SK-MEL-5 (cell line): ENCODE results near the gene SYNPO. TPM values are rescaled to one million over a fixed set of nuclear protein-coding genes. Genes with fewer than 3 reads are reported as not detected.
A peak's percentile ranks its signal among the peaks of the same experiment; 100 is the strongest.

Experiments
- DNase-seq: peaks from one replicate; pipeline ENCODE4 v3.0.0-alpha.2; 2016; ENCODE audit warnings: low read depth, low spot score
- in situ Hi-C: cut with HindIII; loops from 2 replicates; pipeline ENCODE4 v1.10.0; 2016; ENCODE audit warnings: low sequenced_read_pairs, high pct_unique_total_duplicates, low pct_unique_long_range_greater_than_20kb
- total RNA-seq: library from RNA; depleted of rRNA; stranded (reverse); fragments of >200 nt; shearing (Covaris generic); gene quantifications from 2 replicates; pipeline ENCODE4 v1.2.3, GENCODE V29; 2014

The SYNPO gene
- total RNA-seq, 1 experiment from 2014 or later = not detected

DNA sequence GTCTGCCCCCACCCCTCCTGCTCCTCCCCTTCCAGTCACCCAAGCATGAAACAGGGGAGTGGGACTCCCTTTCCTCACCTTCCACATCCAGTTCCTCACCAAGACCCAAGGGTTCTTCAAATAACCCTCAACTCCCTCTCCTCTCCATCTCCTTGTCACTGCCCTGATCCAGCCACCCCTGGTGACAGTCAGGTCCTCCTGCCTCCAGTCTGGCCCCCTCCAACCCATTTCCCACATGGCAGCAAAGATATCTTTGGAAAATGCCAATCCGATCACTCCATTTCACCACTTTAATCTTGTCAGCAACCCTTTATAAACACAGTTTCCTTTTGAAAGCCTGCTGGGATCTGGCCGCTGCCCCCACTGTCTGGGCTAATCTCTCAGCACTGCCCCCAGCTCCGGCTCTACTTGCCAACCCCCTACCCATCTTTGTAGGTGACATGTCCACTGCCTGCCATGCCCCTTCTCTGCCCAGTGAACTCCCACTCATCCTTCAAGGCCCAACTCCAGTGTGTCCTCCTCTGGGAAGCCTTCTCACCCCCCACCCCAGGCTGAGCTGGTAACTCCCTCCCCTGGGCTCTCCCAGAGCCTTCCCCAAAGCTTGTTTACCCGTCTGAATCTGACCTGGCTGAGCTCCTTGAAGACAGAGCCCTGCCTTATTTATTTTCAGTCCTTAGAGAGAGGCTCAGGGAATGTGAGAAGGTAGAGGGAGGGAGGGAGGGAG lies 19.8 kb downstream of the SYNPO start:
- in situ Hi-C loops = no loop called here
- DNase-seq = no peak

GRCh38 chr5:150661086-150661485 lies 20.6 kb downstream of the SYNPO start, which contains the start of gene MYOZ3:
Gene MYOZ3, plus strand, starts transcription at chr5:150661251. Its CDS starts 1,691 bp downstream, at chr5:150662942.
- in situ Hi-C loops = no loop called here

GRCh38 chr5:150661821-150662596 lies 21.5 kb downstream of the SYNPO start:
- in situ Hi-C loops = no loop called here
- no peak for DNase-seq

More at GRCh38 chr5:150661086-150661485, 20.6 kb downstream of the SYNPO start, which contains the start of gene MYOZ3:
- DNase-seq = no peak

DNA sequence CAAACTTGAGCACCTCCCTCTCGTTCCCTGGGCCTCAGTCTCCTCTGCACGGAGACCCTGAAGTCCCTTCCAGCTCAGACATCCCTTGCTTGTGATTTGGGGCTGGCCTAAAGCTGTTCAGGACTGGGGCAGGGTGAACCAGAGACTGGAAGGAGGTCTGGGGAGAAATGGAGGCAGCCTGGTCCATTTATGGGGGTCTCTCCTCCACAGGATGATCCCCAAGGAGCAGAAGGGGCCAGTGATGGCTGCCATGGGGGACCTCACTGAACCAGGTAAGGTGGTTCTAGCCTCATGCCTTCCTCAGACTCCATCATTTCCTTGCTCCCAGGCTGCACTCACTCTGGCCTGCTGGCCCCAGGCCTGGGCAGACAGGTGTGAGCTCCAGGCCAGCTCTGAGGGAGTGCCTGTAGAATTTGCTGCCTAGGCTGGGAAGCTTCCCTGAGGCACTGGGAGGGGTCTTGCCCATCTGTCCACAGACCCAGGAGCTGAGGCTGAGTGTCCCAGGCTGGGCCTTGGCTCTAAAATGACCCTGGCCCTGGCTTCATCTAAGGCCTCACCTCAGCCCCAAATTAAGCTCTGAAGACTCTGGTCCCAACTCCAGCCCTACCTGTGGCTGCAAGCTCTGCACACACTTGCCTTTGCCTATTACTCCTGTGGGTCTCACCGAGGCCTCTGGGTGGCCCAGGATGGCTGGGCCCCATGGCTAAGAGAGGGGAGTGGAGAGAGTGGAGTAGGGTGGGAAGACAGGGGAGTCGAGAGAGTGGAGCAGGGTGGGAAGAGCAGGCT lies 22.5 kb downstream of the SYNPO start:
- in situ Hi-C loops = no loop called here
- DNase-seq = no peak

DNA sequence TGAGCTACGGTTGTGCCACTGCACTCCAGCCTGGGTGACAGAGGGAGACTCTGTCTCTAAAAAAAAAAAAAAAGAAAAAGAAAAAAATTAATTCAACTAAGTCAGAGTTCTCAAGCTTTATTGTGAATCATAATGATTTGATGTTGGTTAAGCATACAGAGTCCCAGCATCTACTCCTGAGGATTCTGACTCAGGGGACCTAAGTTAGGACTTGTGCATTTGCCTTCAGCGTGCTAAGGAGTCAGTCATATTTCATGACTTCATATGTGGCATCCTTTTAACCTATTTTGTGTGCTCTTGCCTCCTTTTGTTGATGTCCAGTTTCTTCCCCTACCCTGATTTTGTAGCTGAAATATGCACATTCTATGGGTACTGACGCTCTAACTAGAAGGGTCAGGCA lies 23.5 kb downstream of the SYNPO start:
- in situ Hi-C loops = no loop called here
- no peak for DNase-seq

DNA sequence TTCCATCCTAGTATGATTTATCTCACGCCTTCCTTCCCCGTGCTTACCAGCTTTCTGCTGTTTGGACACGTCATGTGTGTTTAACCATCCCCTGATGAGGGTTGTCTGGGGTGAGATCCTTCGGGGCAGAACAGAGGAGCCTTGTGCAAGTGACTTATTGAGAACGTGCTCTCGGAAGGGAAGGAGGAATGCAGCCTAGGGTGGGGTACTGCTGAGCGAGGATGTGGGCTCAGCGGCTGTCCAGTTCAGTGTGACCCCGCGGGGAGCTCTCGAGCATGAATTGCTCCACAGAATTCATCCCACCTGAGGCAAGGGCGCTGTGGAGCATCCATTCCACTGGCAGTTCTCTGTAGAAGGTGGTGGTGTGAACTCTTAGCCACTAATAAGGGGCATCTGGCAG lies 24.6 kb downstream of the SYNPO start:
- peak; percentile 71 for DNase-seq
- in situ Hi-C loops = no loop called here

- DNase-seq = no peak
- in situ Hi-C loops = no loop called here
Measured at GRCh38 chr5:150670275-150670947, 30.0 kb downstream of the SYNPO start.

DNA sequence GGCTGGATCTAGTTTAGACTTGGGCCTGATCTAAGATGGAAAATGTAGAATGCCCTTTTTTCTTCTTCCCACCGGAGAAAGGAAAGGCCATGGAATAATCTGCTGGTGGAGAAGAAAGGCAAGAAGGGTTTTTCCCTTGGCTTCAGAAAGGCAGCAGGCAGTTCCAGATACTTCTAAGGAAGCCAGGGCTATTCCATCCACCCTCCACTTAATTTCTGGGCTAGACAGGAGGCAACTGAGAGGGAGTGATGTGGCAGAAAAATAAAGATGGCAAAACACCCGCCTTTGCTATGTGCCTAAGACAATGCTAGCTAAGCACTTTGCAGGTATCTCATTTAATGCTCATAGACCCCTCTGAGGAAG lies 30.5 kb downstream of the SYNPO start:
- in situ Hi-C loops = no loop called here
- no peak for DNase-seq

DNA sequence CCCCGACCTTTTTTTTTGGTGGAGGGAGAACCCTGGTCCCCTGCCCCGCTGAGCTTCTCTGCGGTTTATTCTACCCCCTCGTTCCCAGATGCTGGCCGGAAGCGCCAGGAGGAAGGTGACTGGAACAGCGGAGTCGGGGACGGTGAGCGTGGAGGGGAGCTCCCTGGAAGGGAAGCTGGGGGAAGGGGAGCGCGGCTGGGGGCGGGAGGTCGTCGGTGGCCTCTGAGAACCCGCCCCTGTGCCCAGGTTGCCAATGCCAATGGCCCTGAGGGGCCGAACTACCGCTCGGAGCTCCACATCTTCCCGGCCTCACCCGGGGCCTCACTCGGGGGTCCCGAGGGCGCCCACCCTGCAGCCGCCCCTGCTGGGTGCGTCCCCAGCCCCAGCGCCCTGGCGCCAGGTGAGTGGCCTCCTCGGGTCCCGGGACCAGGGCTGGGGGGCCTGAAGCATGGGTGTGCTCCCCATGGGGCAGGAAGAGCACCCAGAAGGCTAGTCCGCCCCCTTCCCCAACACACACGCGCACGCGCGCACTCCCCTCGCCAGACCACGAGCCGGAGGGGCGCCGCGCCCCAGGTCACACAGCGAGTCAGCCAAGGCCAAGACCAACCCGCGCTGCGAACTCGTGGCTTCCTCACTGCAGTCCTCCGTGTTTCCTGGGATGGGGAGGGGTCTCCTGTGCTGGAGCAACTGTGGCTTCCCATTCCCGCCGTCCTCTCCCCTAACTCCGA lies 31.2 kb downstream of the SYNPO start:
- in situ Hi-C loops = no loop called here
- no peak for DNase-seq

- in situ Hi-C loops = no loop called here
- no peak for DNase-seq
Measured at GRCh38 chr5:150672237-150672883, 31.9 kb downstream of the SYNPO start.

DNA sequence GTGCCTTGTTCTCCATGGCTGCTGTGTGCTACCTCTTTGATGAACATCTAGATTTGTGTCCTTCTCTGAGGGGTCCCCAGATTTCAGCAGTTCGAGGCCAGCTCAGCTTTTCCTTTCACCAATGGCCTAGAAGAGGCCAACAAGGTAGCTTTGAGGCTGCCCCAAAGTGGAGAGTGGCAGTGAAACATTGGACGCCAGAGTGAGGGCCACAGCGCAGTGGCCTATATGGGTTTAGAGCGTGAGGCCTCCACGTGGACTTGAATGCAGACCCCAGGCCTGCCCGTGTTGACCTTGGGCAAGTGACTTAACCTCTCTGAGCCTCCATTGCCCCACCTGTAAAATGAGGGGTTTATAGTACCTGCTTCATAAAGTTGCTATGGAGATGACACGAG lies 32.4 kb downstream of the SYNPO start:
- no peak for DNase-seq
- in situ Hi-C loops = no loop called here

- in situ Hi-C loops = no loop called here
- DNase-seq = no peak
Measured at GRCh38 chr5:150674341-150674821, 33.9 kb downstream of the SYNPO start.

GRCh38 chr5:150675069-150675468 lies 34.6 kb downstream of the SYNPO start:
- DNase-seq = no peak
- in situ Hi-C loops = no loop called here

- in situ Hi-C loops = no loop called here
- DNase-seq = no peak
Measured at GRCh38 chr5:150676578-150676977, 36.1 kb downstream of the SYNPO start.

DNA sequence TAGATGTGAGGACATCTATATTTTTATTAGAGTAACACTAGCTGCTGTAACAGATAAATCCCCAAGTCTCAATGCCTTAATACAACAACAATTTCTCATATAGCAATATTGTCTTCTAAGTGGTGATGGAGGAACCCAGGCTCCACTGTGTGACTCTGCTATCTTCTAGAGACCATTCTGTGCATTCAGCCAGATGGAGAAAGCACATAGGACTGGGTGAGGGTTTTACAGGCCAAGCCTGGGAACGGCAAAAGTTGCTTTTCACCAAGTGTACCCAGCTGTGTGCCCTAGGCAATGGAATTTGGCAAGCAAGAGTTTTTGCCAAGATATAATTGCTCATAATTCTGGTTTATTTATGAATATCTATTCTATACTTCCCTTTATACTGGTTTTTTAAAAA lies 48.7 kb downstream of the SYNPO start:
- in situ Hi-C loops = no loop called here
- DNase-seq = no peak

GRCh38 chr5:150690760-150691159 lies 50.3 kb downstream of the SYNPO start:
- in situ Hi-C loops = no loop called here
- no peak for DNase-seq

DNA sequence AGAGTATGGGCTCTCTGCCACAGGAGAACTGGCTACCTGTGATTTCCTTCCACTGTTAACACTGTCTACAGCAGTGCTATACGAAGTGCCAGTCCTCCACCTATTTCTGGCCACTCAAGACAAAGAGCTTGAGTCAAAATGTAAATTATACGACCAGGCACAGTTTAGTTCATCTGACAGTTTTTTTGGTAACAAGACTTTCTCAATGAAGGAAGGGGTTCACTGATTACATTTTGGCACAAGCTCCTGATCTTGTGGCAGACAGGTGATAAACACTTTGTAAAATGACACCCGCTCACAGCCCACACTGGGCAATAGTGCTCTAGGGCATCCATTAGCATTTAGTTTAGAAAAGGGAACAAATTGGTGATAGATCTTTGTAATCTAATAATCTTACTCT lies 51.8 kb downstream of the SYNPO start:
- in situ Hi-C loops = no loop called here
- DNase-seq = no peak
